NCI-H128 (cell line): ENCODE data around the gene ELMOD3.
"Not testable (repeated sequence)": the region's sequence is repeated elsewhere in the genome, so short reads cannot be mapped to it uniquely, and the experiment has no call there.

Experiments used
- DNase-seq: peaks from one replicate; lab custom pipeline; 2025; ENCODE audit not compliant: unreplicated experiment; lab: John Stamatoyannopoulos, UW

Gene ELMOD3

GRCh38 chr2:85354286-85355072 is at the start of gene ELMOD3, which contains the start of gene RETSAT:
TSS of gene ELMOD3 (plus strand) at chr2:85354769. CDS start at chr2:85357199, 2,430 bp downstream.
TSS of gene RETSAT (minus strand) at chr2:85354528. CDS start at chr2:85354507, 21 bp downstream.
- peak; percentile 97 for DNase-seq

DNA sequence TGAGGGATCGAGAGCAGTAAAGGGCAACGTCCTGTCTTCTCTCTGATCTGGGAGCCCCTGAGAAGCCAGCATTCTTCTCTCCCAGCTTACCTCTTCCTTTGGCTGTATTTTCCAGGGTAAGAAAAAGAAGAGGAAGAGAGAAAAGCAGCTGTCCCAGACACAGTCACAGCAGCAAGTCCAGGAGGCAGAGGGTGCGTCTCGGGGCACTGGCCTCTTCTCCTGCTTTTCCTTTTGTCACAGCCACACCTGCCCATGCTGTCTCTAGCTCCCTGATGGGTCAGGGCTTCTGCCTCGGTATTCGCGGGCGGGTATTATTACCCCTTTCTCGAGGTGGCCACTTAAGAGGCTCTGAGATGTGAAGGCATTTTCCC is 47.1 kb upstream of the ELMOD3 start:
- no peak for DNase-seq

DNA sequence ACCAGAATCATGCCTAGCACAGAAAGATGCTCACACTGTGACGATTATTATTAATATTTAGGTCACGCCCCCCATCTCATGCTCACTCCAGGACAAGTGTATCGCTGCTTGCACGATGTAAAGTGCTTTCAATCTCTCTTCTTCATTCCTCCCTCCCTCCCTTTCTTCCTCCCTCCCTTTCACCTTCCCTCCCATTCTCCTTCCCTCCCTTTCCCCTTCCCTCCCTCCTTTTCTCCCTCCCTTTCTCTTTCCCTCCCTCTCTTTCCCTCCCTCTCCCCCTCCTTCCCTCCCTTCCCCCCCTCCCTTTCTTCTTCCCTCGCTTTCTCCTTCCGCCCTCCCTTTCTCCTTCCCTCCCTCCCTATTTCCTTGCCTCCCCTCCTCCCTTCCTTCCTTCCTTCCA is 46.4 kb upstream of the ELMOD3 start:
- DNase-seq = no peak

- DNase-seq = no peak
Observed at GRCh38 chr2:85308896-85309555, 45.5 kb upstream of the ELMOD3 start.

DNA sequence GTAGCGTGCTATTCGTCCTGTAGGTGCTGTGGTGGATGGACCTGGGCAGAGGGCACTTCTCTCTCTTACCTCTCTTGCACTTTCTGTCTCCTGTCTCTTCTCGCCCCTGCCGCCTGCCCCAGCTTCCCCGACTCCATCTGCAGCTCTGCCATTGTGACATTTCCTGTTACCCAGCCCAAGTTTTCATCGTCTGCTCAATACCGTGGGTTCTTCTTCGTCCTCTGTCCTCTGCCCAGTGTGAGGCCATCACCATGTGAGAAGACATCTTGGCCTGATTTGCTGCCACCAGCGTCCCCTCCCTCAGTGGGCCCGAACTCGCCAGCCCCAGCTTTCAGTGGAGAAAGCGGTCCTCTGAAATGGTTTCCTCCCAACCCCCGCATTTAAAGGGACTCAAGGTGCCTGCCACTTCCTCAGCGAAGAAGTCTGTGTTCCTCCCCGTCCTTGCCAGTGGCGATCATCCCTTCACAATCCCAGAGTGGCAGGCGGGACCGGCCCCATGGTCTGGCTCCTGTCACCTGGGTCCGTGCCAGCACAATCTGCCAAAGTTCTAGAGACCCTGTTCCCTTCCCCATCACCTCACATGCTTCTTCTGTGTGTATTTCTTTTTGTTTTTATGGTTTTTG is 44.8 kb upstream of the ELMOD3 start:
- DNase-seq = no peak

DNA sequence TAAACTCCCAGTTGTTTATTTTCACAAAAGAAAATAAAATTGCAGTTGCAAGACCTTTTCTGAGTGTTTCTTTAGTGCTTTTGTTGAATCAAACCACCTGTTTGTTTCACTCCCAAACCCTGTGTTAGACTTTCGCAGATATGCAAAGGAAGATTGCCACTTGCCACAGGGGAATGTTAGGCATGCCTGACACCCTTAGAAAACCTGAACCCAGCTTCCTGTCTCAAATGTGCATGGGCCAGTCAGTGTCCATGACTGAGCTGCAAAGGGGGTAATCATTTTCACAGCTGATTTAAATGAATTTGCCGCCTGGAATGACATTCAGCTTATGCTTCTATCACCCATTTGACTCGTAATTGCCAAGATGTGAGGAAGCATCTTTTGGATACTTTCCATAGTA is 44.2 kb upstream of the ELMOD3 start:
- DNase-seq = no peak

DNA sequence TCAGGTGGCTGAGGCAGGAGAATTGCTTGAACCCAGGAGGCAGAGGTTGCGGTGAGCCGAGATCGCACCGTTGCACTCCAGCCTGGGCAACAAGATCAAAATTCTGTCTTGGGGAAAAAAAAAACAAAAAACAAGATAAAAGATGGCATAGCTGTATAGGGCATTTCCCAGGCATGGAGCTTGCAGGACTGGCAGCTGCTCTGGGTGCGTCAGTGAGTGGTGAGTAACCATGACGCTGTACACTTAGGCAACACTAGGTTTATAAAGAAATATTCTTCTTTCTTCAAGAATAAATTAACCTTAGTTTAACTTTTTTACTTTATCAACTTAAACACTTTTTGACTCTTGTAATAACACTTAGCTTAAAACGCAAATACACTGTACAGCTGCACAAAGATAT is 42.2 kb upstream of the ELMOD3 start:
- DNase-seq = no peak

GRCh38 chr2:85314884-85315242 is 39.7 kb upstream of the ELMOD3 start:
- no peak for DNase-seq

DNA sequence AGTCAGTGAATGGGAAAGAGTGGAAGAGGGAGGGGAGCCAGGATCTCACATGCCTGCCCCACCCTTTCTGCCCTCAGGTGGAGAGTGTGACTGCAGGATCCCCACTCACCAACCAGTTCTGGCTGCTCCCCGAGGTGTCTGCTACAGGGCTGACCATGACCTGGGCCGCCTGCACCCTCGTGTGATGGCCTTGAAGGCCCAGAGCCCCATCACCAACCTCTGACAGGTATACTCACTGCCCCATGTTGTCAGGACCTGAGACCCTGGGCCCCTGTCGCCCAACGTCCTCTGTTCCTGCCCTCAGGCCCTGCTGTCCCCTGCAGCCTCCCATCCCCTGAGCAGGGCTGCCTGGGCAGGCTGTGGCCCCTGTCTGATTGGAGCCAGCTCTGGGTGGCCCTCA is 38.6 kb upstream of the ELMOD3 start:
- not testable (repeated sequence) for DNase-seq

DNA sequence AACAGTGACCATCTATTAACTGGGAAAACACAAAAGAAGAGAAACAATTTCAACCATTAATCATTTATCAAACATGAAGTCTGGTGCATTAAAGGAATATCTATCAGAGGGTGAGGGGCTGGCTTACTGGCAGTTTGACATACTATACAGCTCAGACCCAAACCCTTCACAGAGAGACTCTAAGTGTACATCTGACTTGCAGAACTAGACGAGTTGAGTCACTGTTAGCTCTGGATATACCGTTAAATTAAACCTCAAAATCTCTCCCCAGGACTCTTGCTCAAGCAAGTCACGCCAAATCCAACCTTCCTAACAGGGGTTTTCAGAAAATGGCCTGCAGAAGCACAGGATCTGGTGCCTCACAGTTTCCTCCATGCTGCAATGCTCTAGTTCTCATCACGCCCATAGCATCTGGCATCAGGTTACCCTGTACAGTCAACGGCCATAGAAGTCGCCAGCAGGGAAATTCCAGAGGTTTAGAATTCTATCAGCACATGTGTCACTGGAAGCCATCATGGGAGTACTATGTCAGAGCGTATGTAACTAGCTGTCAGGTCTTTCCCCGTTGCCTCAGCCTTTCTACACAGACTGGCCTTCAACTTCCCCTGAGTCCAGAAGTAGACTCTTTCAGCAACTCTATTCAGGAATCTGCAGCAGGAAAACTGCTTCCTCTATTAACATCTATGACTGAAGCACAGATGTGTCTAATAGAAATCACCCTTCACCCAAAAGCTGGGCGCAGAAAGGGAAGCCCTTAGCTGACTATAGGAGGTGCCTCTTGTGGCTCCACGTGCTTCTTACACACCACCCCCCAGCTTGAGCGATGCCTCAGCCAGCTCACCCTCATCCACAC is 36.1 kb upstream of the ELMOD3 start:
- no peak for DNase-seq

GRCh38 chr2:85319796-85320195 is 34.8 kb upstream of the ELMOD3 start:
- no peak for DNase-seq

GRCh38 chr2:85323351-85323987 is 31.1 kb upstream of the ELMOD3 start:
- no peak for DNase-seq

DNA sequence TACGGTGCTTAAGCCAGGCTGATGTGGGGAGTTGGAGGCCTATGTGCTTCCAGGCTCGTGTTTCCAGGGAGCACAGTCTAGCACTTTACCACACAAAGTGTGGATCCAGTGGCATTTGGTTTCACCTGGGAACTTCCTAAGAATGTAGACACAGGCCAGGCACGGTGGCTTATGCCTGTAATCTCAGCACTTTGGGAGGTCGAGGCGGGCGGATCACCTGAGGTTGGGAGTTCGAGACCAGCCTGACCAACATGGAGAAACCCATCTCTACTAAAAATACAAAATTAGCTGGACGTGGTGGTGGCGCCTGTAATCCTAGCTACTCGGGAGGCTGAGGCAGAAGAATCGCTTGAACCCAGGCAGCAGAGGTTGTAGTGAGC is 30.6 kb upstream of the ELMOD3 start:
- not testable (repeated sequence) for DNase-seq

GRCh38 chr2:85324639-85325465 is 29.7 kb upstream of the ELMOD3 start:
- DNase-seq = no peak

DNA sequence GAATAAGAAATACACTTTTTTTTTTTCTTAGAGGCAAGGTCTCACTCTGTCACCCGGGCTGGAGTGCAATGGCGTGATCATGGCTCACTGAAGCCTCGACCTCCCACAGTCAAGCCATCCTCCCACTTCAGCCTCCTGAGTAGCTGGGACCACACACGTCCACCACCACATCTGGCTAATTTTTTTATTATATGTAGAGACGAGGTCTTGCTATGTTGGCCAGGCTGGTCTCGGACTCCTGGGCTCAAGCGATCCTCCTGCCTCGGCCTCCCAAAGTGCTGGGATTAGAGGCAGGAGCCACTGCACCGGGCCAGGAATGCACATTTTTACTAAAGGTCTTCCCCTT is 29.1 kb upstream of the ELMOD3 start:
- no peak for DNase-seq

GRCh38 chr2:85326406-85327159 is 28.0 kb upstream of the ELMOD3 start:
- DNase-seq = no peak

DNA sequence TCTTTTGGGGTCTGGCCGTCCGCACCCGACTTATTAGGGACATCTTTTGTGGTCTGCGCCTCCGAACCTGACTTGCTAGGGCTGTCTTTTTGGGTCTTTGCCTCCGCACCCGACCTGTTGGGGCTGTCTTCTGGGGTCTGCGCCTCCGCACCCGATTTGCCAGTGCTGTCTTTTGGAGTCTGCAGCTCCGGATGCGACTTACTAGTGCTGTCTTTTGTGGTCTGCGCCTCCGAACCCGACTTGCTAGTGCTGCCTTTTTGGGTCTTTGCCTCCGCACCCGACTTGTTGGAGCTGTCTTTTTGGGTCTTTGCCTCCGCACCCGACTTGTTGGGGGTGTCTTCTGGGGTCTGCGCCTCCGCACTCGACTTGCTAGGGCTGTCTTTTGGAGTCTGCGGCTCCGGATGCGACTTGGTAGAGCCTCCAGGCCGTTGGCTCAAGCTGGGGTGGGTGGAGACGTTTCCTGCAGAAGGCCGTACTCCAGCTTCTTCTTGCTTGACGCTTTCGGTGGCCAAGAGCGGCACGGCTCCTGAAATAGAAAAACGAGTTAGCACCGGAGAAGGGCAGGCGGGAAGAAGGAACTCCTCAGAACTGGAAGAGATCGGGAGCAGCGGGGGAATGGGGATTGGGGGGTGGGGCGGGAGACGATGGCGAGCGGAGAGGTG is 27.3 kb upstream of the ELMOD3 start:
- no peak for DNase-seq

DNA sequence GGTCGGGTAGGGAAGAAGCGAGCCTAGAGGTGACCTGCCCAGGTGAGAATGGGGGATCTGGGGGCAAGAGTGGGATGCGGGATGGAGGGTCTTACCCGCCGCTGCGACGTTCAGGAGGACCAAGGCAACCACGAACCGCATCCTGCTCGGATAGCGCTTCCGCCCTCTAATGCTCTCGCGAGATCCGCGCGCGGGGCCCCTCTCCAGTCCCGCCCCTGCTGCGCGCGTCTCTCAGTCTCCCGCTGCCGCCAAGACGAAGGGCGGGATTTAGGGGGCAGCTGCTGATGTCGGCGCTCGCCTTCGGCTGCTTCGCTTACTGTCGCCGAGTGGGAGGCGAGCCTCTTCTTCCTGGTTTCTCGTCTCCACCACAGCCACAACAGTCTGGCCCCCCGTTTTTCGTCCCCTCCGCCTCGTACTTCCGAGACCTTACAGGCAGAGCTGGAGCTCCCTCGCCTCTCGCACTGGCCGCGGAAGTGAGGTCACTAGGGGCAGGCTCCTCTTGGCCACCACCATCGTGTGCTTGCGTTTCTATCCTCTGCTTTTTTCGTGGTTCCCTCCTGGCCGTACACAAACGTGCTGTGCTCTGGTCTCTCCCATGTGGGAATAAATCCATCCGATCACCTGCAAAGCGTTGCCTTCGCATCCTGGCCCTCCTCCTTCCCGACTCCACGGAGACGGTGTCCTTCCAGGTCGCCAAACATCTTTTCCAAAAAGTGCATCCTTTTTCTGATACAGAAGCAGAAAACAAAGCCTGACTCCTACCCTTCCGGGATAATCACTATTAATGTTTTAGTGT is 26.5 kb upstream of the ELMOD3 start, which contains the start of gene TGOLN2:
Gene TGOLN2 (minus strand): TSS at position 168 of the 796 bp plus-strand sequence. CDS start 27 bp downstream, at position 141.
- peak; percentile 86 for DNase-seq
